Glomerular visceral epithelial cell (primary cell): ENCODE measurements around the gene TSPEAR.
"Not testable (repeated sequence)": the region's sequence is repeated elsewhere in the genome, so short reads cannot be mapped to it uniquely, and the experiment has no call there.

Experiments used
- DNase-seq: peaks from one replicate; pipeline ENCODE4 v3.0.0-alpha.2; 2016; ENCODE audit errors: extremely low spot score

TSPEAR gene

DNA sequence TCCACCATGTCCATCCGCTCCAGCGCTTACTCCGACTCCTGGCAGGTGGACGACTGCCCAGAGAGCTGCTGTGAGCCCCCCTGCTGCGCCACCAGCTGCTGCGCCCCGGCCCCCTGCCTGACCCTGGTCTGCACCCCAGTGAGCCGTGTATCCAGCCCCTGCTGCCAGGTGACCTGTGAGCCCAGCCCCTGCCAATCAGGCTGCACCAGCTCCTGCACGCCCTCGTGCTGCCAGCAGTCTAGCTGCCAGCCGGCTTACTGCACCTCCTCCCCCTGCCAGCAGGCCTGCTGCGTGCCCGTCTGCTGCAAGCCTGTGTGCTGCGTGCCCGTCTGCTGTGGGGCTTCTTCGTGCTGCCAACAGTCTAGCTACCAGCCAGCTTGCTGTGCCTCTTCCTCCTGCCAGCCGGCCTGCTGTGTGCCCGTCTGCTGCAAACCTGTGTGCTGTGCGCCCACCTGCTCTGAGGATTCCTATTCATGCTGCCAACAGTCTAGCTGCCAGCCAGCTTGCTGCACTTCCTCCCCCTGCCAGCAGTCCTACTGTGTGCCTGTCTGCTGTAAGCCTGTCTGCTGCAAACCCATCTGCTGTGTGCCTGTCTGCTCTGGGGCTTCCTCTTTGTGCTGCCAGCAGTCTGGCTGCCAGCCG lies 84.1 kb downstream of the TSPEAR start:
- not testable (repeated sequence) for DNase-seq

GRCh38 chr21:44626673-44627143 lies 84.7 kb downstream of the TSPEAR start, which contains the start of gene KRTAP10-9:
TSS of gene KRTAP10-9 (plus strand) at chr21:44627093. CDS start at chr21:44627172, 79 bp downstream.
- DNase-seq = no peak

- no peak for DNase-seq
Observed at GRCh38 chr21:44626262-44626661, 85.1 kb downstream of the TSPEAR start.

DNA sequence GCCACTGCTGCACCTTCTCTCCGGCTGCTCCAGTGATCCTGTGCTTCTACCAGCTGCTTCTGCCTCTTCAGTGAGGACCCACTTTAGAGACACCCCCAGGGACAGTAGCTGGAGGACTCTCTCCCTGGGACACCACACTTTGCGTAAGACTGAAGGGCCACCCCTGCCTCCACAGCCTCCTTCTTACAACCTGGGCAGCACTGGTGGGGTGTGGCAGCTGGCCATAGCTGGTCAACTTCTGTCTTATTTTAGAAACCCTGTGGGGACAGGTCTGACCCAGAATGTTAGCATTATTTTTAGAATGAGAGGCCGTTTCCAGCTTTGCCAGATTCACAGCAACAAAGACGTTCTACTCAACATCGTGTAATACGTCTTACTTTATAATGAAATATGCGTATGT lies 85.6 kb downstream of the TSPEAR start:
- no peak for DNase-seq

DNA sequence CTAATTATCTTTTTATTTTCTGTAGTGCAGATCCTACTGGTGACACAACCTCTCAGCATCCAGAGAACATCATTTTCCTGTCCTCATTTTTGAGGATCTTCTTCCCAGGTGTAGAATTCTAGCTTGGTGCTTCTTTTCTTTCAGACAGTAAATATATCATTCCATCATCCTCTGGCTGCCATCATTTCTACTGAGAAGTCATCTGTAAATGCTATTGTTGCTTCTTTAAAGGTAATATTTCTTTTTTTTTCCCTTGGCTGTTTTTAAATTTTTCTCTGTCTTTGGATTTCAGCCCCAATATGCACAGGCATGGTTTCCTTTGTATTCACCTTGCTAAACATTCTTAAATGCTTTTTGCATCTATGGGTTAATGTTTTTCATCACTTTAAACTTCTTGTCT lies 87.8 kb downstream of the TSPEAR start:
- DNase-seq = no peak

DNA sequence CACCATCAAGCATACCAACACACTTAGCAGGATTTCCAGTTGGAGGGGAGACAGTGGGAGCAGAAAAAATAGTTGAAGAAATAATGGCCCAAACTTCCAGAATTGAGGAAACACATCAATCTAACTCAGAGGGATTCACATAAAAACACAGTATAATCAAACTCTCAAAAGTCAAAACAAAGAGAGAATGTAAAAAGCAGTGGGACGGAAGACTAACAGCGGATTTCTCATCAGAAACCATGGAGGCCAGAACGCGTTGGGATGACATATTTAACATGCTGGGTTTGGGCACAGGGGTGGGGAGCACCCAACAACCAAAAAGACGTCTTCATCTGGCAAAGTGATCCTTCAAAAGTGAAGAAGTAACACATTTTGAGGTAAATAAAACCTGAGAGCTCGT lies 91.5 kb downstream of the TSPEAR start:
- no peak for DNase-seq

GRCh38 chr21:44618909-44619308 lies 92.5 kb downstream of the TSPEAR start:
- DNase-seq = no peak

- no peak for DNase-seq
Observed at GRCh38 chr21:44618504-44618903, 92.9 kb downstream of the TSPEAR start.

GRCh38 chr21:44617071-44617501 lies 94.3 kb downstream of the TSPEAR start:
- no peak for DNase-seq

GRCh38 chr21:44616591-44616926 lies 94.8 kb downstream of the TSPEAR start:
- no peak for DNase-seq

- no peak for DNase-seq
Observed at GRCh38 chr21:44615911-44616590, 95.3 kb downstream of the TSPEAR start.

DNA sequence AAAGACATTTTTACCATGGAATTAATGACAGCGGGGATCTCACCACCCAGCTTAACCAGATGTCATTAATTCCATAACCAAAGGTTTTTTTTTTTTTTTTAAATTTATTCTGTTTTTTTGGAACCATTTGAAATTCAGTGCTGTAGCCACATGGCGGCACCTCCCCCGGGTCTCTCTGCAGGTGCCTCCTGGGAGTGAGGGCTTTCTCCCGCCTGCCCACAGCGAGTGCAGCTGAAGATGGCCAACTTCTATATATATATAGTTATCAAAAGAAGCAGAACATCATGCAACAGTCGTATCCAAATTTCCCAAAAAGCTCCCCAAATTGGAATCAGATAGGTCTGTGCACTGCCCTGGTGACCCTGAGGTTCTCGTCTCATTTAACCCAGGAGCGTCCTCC lies 95.9 kb downstream of the TSPEAR start:
- no peak for DNase-seq

DNA sequence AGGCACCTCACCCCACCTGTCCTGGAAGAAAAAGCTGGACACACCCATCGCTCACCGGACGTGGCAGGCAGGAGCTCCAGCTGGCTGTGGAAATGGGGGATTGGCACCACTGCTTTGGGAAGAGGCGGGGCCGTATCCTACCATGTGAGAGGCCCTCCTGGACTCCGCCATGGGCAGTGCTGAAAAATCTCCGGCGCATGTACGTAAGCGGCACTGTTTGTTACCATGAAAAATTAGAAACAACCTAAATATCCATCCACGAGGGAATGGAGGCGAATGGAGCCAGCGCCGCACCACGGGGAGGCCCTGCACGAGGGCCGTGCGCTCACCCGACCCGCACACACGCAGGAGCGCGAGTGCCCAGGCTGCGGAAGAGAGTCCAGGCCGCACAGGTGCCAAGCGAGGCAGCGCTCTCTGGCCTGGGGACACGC lies 96.4 kb downstream of the TSPEAR start:
- no peak for DNase-seq

- DNase-seq = no peak
Observed at GRCh38 chr21:44614161-44614631, 97.2 kb downstream of the TSPEAR start.

GRCh38 chr21:44613386-44614155 lies 97.8 kb downstream of the TSPEAR start:
- no peak for DNase-seq

GRCh38 chr21:44612669-44613229 lies 98.6 kb downstream of the TSPEAR start:
- no peak for DNase-seq

DNA sequence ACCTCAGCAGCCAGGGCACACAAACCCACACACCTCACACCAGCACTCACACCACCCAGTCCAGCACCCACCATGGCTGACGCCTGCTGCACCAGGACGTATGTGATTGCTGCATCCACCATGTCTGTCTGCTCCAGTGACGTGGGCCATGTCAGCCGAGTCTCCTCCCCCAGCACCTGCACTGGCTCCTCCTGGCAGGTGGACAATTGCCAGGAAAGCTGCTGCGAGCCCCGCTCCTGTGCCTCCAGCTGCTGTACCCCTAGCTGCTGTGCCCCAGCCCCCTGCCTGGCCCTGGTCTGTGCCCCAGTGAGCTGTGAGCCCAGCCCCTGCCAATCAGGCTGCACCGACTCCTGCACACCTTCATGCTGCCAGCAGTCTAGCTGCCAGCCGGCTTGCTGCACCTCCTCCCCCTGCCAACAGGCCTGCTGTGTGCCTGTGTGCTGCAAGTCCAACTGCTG lies 99.3 kb downstream of the TSPEAR start, which contains the start of gene KRTAP10-8:
Gene KRTAP10-8, plus strand, starts transcription at position 51 of the 458 bp plus-strand sequence. Its CDS starts 22 bp downstream, at position 73.
- no peak for DNase-seq

DNA sequence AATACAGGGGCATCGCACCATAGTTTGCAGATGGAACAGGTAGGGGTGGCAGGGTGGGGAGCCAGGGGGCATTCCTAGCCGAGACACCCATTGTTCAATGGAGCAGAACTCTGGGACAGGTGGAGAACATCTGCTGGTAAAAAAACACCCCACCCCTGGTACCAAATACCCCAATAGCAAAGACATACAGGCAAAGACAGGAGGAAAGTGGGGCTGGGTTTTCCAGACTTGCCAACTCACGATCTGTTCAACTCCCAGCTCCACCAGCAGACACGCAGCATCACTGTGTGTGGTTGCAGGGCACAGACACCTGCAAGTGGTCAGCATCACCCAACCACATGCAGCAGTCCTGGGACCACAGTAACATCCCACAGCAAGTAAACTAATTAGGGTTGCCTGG lies 99.8 kb downstream of the TSPEAR start:
- DNase-seq = no peak

- not testable (repeated sequence) for DNase-seq
Observed at GRCh38 chr21:44610157-44610843, 101.1 kb downstream of the TSPEAR start.

- no peak for DNase-seq
Observed at GRCh38 chr21:44609193-44609592, 102.2 kb downstream of the TSPEAR start.

DNA sequence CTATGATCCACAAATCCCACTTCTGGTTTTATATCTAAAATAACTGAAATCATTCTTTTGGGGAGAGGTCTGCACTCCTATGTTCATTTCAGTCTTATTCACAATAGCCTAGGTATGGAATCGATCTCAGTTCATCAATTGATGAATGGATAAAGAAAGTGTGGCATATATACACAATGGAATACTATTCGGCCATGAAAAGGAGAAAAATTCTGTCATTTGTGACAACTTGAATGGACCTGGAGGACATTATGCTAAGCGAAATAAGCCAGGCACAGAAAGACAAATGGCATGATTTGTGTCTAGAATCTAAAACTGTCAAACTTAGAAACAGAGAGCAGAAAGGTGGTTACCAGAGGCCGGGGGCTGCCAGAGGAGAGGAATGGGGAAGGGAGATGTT lies 104.9 kb downstream of the TSPEAR start:
- no peak for DNase-seq
